GM06990 (cell line): Measurements from ENCODE around the gene RBM15B.

Experiments
- DNase-seq: peaks from one replicate; pipeline ENCODE4 v3.0.0-alpha.2; 2011; ENCODE audit not compliant: insufficient read length; ENCODE audit errors: extremely low read depth
- H3K27me3 ChIP-seq: replicated peaks from 2 replicates; pipeline ENCODE4 v1.6.0; 2011; ENCODE audit warnings: low read length; ENCODE audit not compliant: control insufficient read depth, insufficient read depth
- H3K36me3 ChIP-seq: 2 replicates; pipeline ENCODE4 v1.5.1; 2011; ENCODE audit warnings: low read length; ENCODE audit not compliant: control insufficient read depth, insufficient read depth
- H3K4me3 ChIP-seq: replicated peaks from 2 replicates; pipeline ENCODE4 v1.5.1; 2011; ENCODE audit warnings: low read depth, mild to moderate bottlenecking, control low read depth, low read length
- CTCF ChIP-seq: IDR thresholded peaks from 2 replicates; pipeline ENCODE4 v1.5.1; 2011; ENCODE audit warnings: low read length, control low read depth, mild to moderate bottlenecking, inconsistent platforms; ENCODE audit not compliant: insufficient read depth, poor library complexity, severe bottlenecking

RBM15B gene

GRCh38 chr3:51392355-51393133, 1.5 kb downstream of the RBM15B start:
- DNase-seq, result no peak
- H3K4me3 ChIP-seq, result peak overlapping the region; percentile 82
- no peaks in the 10 kb centered on the region for H3K27me3 ChIP-seq
- no peak for TF ChIP-seq CTCF
- peaks cover 57% of the 10 kb centered on the region for H3K36me3 ChIP-seq

GRCh38 chr3:51393134-51393495, 2.0 kb downstream of the RBM15B start:
- no peaks in the 10 kb centered on the region for H3K27me3 ChIP-seq
- DNase-seq, result no peak
- peaks cover 52% of the 10 kb centered on the region for H3K36me3 ChIP-seq
- H3K4me3 ChIP-seq, result no peak overlapping the region
- no peak for TF ChIP-seq CTCF

- peaks cover 49% of the 10 kb centered on the region for H3K36me3 ChIP-seq
- no peaks in the 10 kb centered on the region for H3K27me3 ChIP-seq
- no peak for TF ChIP-seq CTCF
- DNase-seq, result no peak
- no peak overlapping the region for H3K4me3 ChIP-seq
Observed at GRCh38 chr3:51393564-51393963, 2.5 kb downstream of the RBM15B start.

- TF ChIP-seq CTCF, result no peak
- H3K4me3 ChIP-seq, result no peak overlapping the region; the same call in 1 of the 2 replicates
- H3K36me3 ChIP-seq, result peaks cover 49% of the 10 kb centered on the region
- no peaks in the 10 kb centered on the region for H3K27me3 ChIP-seq
- DNase-seq, result no peak
Observed at GRCh38 chr3:51394541-51394940, 3.5 kb downstream of the RBM15B start.

GRCh38 chr3:51395493-51396213, 4.6 kb downstream of the RBM15B start:
- peaks cover 49% of the 10 kb centered on the region for H3K36me3 ChIP-seq
- no peak overlapping the region for H3K4me3 ChIP-seq
- no peak for TF ChIP-seq CTCF
- DNase-seq, result no peak
- H3K27me3 ChIP-seq, result no peaks in the 10 kb centered on the region
